ENCODE results near the gene LRBA.

Gene LRBA

DNA sequence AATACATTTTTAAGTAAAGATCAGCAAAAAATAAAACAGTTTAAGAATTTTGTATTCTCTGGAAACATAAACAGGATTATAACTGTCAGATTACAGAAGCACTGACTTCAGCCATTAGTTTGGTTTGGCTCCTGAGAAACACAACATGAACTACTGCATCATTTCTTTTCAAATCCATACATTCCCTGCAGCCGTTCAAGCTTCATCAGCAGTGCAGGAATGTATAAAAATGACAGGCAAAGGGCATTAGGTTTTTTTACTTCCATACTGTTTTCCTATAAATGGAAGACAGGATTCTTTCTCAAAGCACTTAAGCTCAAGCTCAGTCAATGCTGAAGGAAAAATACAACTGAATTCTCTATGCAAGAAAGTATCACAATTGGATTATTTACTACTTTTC lies 437.3 kb downstream of the LRBA start:
- TF ChIP-seq, protein P1, sequence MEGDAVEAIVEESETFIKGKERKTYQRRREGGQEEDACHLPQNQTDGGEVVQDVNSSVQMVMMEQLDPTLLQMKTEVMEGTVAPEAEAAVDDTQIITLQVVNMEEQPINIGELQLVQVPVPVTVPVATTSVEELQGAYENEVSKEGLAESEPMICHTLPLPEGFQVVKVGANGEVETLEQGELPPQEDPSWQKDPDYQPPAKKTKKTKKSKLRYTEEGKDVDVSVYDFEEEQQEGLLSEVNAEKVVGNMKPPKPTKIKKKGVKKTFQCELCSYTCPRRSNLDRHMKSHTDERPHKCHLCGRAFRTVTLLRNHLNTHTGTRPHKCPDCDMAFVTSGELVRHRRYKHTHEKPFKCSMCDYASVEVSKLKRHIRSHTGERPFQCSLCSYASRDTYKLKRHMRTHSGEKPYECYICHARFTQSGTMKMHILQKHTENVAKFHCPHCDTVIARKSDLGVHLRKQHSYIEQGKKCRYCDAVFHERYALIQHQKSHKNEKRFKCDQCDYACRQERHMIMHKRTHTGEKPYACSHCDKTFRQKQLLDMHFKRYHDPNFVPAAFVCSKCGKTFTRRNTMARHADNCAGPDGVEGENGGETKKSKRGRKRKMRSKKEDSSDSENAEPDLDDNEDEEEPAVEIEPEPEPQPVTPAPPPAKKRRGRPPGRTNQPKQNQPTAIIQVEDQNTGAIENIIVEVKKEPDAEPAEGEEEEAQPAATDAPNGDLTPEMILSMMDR (IDR thresholded peaks at IDR 0.05): no peak
- no peak overlapping the region for H3K27ac ChIP-seq
- DNase-seq (ENCODE audit: low spot score): no peak
- H3K4me3 ChIP-seq: no peak overlapping the region

DNA sequence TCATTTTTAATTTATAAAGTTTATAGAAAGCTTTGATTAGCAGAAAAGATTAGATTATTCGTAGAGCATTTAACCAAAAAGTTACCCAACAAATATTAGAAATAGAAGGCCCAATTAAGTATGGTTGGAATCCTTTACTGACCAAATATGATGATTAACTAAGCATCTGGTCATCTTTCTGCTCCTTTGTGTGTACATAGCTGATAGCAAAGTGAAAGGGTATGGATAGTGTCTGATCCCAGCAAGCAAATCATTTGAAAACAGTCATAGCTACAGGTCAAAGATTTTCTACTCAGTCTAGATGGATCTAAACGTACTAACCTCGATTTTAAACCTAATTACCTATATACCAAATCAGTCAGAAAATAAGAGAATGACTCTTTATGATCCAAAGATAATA lies 440.4 kb downstream of the LRBA start:
- no peak for DNase-seq (ENCODE audit: low spot score)
- Histone ChIP-seq H3K4me3 (no peak overlapping the region), H3K27ac (no peak overlapping the region)
- TF ChIP-seq, protein P1 (IDR thresholded peaks at IDR 0.05): no peak

DNA sequence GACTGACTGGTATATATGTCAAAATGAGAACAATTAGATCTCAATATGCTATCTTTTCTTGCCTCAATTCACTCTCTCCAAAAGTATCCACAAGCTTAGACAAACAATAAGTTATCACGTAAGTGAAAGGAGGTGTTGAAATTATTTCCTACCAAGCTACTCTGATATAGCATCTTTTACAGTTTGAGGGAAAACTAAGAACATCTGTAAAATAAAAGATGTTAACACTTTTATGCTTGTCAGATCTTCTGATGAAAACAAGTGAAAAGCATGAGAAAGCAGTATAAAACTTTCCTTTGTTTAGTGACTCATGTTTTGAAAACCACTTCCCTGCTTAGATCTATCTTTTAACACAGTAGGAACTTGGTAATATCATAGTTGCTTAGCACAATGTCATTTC lies 441.6 kb downstream of the LRBA start:
- Histone ChIP-seq H3K4me3 (no peak overlapping the region), H3K27ac (no peak overlapping the region)
- DNase-seq (ENCODE audit: low spot score): no peak
- TF ChIP-seq, protein P1 (IDR thresholded peaks at IDR 0.05): no peak

DNA sequence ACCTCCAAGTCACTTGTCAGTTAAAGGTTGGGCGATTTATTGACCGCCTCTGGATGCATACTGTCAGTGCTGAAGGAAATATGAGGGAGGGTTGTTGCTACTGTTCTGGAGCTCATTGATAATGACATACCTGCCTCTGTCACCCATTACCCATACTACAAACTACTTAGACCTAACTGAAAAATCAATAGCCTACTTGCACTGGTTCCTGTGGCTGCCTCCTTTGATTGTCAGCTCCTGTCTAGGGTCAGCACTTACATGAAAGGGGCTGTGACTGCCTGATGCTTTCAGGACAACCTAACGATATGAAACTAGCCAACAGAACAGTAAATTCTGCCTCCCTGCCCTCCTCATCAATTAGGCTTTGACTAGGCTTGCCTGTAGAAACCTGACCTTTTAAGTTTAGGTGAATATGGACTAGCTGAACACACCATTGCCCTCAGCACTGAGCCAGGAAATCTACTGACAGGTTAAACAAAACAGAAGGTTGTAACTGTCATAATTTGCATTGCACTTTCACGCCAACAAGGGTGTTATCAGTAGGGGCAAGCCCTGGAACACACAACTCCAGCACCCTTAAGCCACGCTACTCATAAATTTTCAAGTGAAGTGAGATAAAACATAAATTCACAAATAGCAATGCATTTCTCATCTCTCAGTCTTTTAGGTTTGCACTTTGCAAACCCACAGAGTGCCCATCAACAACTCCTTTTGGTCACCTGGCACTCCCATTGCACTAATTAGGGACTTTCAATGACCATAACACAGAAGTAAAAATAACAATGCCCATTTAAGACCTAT lies 442.2 kb downstream of the LRBA start:
- TF ChIP-seq, protein P1 (IDR thresholded peaks at IDR 0.05): no peak
- Histone ChIP-seq H3K4me3 (no peak overlapping the region), H3K27ac (no peak overlapping the region)
- no peak for DNase-seq (ENCODE audit: low spot score)

DNA sequence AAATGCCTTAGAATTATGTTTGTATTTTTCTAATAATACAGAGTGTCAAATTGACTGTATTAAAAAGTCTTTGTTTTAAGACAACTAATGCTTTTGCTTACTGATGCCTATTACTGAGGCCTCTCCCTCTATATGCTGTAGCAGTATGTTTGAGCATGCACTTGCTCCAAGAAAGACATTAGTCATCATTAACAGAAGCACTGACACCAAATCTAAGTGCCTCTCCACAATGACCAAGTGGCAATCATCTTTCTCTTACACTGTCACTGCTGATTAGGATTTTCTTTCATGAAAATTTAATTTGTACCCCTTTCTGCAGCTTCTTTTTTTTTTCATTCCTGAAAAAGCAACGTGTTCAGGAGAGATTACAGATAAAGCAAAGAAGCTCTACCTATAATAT lies 444.2 kb downstream of the LRBA start:
- H3K27ac ChIP-seq: no peak overlapping the region
- H3K4me3 ChIP-seq: no peak overlapping the region
- DNase-seq (ENCODE audit: low spot score): no peak
- TF ChIP-seq, protein P1 (IDR thresholded peaks at IDR 0.05): no peak

DNA sequence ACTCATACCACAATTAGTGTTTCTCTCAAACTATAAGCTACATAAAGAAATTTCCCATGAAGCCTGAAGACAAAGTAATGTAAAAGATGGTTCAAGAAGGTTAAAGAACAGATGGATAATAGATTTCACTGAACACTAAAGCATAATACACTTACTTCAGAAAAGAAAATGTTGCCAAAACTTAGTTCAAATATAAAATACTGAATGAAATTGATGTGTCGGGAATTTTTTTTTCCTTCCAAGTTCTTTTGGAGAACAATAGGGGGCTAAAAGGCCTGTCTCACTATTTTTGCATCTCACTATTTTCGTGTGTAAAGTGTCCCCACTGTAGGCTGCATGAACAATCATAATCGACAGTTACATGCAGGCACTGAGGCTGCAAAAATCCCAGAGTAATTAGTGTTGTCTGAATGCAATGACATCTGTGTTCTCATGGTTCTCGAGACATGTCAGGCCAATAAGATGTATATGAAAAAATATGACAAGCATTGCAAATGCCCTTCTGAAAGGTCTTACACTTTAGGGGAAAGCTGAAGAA lies 445.0 kb downstream of the LRBA start:
- Histone ChIP-seq H3K27ac (no peak overlapping the region), H3K4me3 (no peak overlapping the region)
- DNase-seq (ENCODE audit: low spot score): no peak
- TF ChIP-seq, protein P1 (IDR thresholded peaks at IDR 0.05): no peak

DNA sequence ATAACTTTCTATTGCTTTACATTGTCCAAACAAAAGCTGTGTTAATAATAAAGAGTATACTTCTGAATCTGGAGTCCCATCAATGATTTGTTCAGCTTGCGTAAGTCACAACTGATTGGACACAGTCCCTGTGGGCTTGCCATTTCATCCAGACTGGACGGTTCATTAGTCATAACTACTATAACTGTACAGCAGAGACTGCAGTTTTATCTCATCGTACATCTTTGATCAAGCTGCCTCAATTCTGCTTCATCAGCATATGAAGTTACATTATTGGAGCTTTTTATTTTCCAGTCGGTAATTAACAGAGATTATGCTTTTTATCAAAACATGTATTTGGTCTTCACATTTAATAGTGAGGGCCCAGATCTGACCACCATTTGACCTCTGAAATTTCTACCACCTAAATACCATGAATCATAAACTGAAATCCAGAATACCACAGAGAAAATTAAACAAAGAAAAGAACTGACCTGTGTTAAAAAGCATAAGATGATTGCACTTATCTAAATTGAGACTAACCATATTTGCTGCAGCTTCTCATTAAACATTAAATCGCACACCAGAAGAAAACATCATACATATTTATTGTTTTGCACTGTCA lies 445.6 kb downstream of the LRBA start:
- DNase-seq (ENCODE audit: low spot score): no peak
- H3K27ac ChIP-seq: no peak overlapping the region
- TF ChIP-seq, protein P1 (IDR thresholded peaks at IDR 0.05): no peak
- no peak overlapping the region for H3K4me3 ChIP-seq
